Measurements from ENCODE around the gene ITPR2.

DNA sequence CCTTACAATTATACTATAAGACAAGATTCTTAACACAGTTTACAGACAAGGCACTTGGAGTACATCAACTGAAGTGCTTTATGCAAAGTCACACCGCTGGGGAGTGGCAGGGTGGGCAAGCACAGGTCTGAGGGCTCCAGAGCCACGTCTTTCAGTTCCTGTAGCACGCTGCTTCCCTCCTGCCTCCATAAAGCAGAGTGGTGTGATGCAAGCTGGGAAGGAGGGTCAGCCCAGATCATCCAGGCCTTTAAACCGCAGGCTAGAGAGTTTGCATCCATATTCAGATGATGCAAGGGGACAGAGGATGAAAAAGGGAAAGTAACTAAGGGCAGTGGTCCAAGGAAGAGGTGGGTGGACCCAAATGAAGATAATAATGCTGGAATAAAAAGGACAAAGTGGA, 132.6 kb downstream of the ITPR2 start:
- TF ChIP-seq POLR2A (IDR thresholded peaks at IDR 0.05; ENCODE audit: low read depth, low read length): no peak
- no peak for TF ChIP-seq POLR2AphosphoS5 (IDR thresholded peaks at IDR 0.05; ENCODE audit: low read depth, low read length)

Data from GM12892 (cell line).